ENCODE data around the gene TRPM3.

TRPM3 gene

GRCh38 chr9:70485273-70485858, 636.1 kb downstream of the TRPM3 start:
- DNase-seq (ENCODE audit: low read depth) = no peak

GRCh38 chr9:70484232-70485130, 636.9 kb downstream of the TRPM3 start:
- DNase-seq (ENCODE audit: low read depth) = peak; percentile 79

GRCh38 chr9:70481471-70481870, 640.0 kb downstream of the TRPM3 start:
- no peak for DNase-seq (ENCODE audit: low read depth)

- peak; percentile 89 for DNase-seq (ENCODE audit: low read depth)
Measured at GRCh38 chr9:70480405-70480980, 640.9 kb downstream of the TRPM3 start.

- peak; percentile 62 for DNase-seq (ENCODE audit: low read depth)
Measured at GRCh38 chr9:70479880-70480291, 641.5 kb downstream of the TRPM3 start.
